ENCODE measurements around the gene CGA. TPM values are rescaled to one million over a fixed set of nuclear protein-coding genes. Genes with fewer than 3 reads are reported as not detected.

CGA gene
- polyA plus RNA-seq, 1 donor (not counting 4 experiments of a cell fraction or from before 2014, with no cell fraction given): not detected

GRCh38 chr6:87049779-87050178 lies 45.1 kb downstream of the CGA start:
- Histone ChIP-seq H3K36me3 (ENCODE audit: control insufficient read depth in 2 of 2, extremely low read depth in 1 of 2, insufficient read depth in 2 of 2, low read length in 2 of 2) (no peaks in the 10 kb centered on the region), H3K27me3 (ENCODE audit: control insufficient read depth, extremely low read depth, insufficient read depth, low read length) (no peaks in the 10 kb centered on the region), H3K4me3 (ENCODE audit: control insufficient read depth in 2 of 3, extremely low read depth in 1 of 3, insufficient read depth in 2 of 3, low read depth in 1 of 3, low read length in 3 of 3) (no peak overlapping the region), H3K4me2 (ENCODE audit: control insufficient read depth, extremely low read depth, insufficient read depth, low read depth, low read length) (no peak overlapping the region), H3K4me1 (ENCODE audit: control insufficient read depth, extremely low read depth, insufficient read depth, low read length) (no peaks in the 10 kb centered on the region), H3K9ac (ENCODE audit: control insufficient read depth, extremely low read depth, insufficient read depth, low read length) (no peak overlapping the region), H4K20me1 (ENCODE audit: control insufficient read depth, extremely low read depth, insufficient read depth, low read length) (no peaks in the 10 kb centered on the region), H2AFZ (ENCODE audit: control insufficient read depth, low read length) (no peak overlapping the region), H3K9me3 (ENCODE audit: control insufficient read depth, low read depth, low read length) (no peaks in the 10 kb centered on the region), H3K79me2 (ENCODE audit: control insufficient read depth, insufficient read depth, low read length) (no peaks in the 10 kb centered on the region), H3K27ac (ENCODE audit: control insufficient read depth, insufficient read depth, low read length) (no peak overlapping the region), H3K9me1 (ENCODE audit: control insufficient read depth, extremely low read depth, insufficient read depth, low read length) (no peaks in the 10 kb centered on the region)
- no peak for TF ChIP-seq CTCF (optimal IDR thresholded peaks at IDR 0.05 in 1 of 3, IDR thresholded peaks at IDR 0.05 in 1 of 3, conservative IDR thresholded peaks at IDR 0.05 in 1 of 3; ENCODE audit: extremely low read depth in 1 of 3, insufficient read depth in 2 of 3, low read length in 3 of 3)
- no peak for TF ChIP-seq EZH2 (IDR thresholded peaks at IDR 0.05; ENCODE audit: low read length)
- FAIRE-seq (no peak), DNase-seq (ENCODE audit: low read depth, low spot score) (no peak)
- dilution Hi-C loops (cut with MboI; ENCODE audit: extremely low pct_ligation_motif_present, low sequenced_read_pairs): no loop called here

- Histone ChIP-seq H3K27me3 (ENCODE audit: control insufficient read depth, extremely low read depth, insufficient read depth, low read length) (no peaks in the 10 kb centered on the region), H4K20me1 (ENCODE audit: control insufficient read depth, extremely low read depth, insufficient read depth, low read length) (no peaks in the 10 kb centered on the region), H3K9me3 (ENCODE audit: control insufficient read depth, low read depth, low read length) (no peaks in the 10 kb centered on the region), H3K4me2 (ENCODE audit: control insufficient read depth, extremely low read depth, insufficient read depth, low read depth, low read length) (no peak overlapping the region), H3K4me3 (ENCODE audit: control insufficient read depth in 2 of 3, extremely low read depth in 1 of 3, insufficient read depth in 2 of 3, low read depth in 1 of 3, low read length in 3 of 3) (no peak overlapping the region), H3K36me3 (ENCODE audit: control insufficient read depth in 2 of 2, extremely low read depth in 1 of 2, insufficient read depth in 2 of 2, low read length in 2 of 2) (no peaks in the 10 kb centered on the region), H3K79me2 (ENCODE audit: control insufficient read depth, insufficient read depth, low read length) (no peaks in the 10 kb centered on the region), H3K9ac (ENCODE audit: control insufficient read depth, extremely low read depth, insufficient read depth, low read length) (no peak overlapping the region), H2AFZ (ENCODE audit: control insufficient read depth, low read length) (no peak overlapping the region), H3K4me1 (ENCODE audit: control insufficient read depth, extremely low read depth, insufficient read depth, low read length) (no peaks in the 10 kb centered on the region), H3K9me1 (ENCODE audit: control insufficient read depth, extremely low read depth, insufficient read depth, low read length) (no peaks in the 10 kb centered on the region), H3K27ac (ENCODE audit: control insufficient read depth, insufficient read depth, low read length) (no peak overlapping the region)
- no peak for DNase-seq (ENCODE audit: low read depth, low spot score)
- no peak for FAIRE-seq
- TF ChIP-seq CTCF (optimal IDR thresholded peaks at IDR 0.05 in 1 of 3, IDR thresholded peaks at IDR 0.05 in 1 of 3, conservative IDR thresholded peaks at IDR 0.05 in 1 of 3; ENCODE audit: extremely low read depth in 1 of 3, insufficient read depth in 2 of 3, low read length in 3 of 3) (no peak), EZH2 (IDR thresholded peaks at IDR 0.05; ENCODE audit: low read length) (no peak)
- dilution Hi-C loops (cut with MboI; ENCODE audit: extremely low pct_ligation_motif_present, low sequenced_read_pairs): no loop called here
These were observed 49.3 kb downstream of the CGA start for GRCh38 chr6:87045521-87046075.
